BJ (cell line): ENCODE data around the gene C15orf39. TPM values are rescaled to one million over a fixed set of nuclear protein-coding genes. Genes with fewer than 3 reads are reported as not detected.

Experiments
- CTCF ChIA-PET: fragments of 350-600 bp; formaldehyde crosslinking; extraction: SDS; loops from one replicate; lab custom pipeline; 2021; ENCODE audit warnings: antibody characterized with exemption, inconsistent platforms; lab: Yijun Ruan, JAX
- POLR2A ChIA-PET: fragments of 300-600 bp; sonication (Branson Sonifier 250); formaldehyde crosslinking; extraction: SDS; loops from one replicate; lab custom pipeline; 2021; ENCODE audit warnings: antibody characterized with exemption; lab: Charles Lee
- DNase-seq: peaks from one replicate; pipeline ENCODE4 v3.0.0-alpha.2; 2011; ENCODE audit warnings: low read depth
- H3K27me3 ChIP-seq: 2 replicates; pipeline ENCODE4 v1.6.0; 2011; ENCODE audit warnings: low read length; ENCODE audit not compliant: control insufficient read depth, insufficient read depth
- H3K36me3 ChIP-seq: 2 replicates; pipeline ENCODE4 v1.5.1; 2011; ENCODE audit warnings: low read length; ENCODE audit not compliant: control insufficient read depth, insufficient read depth
- H3K4me3 ChIP-seq: 2 replicates; pipeline ENCODE4 v1.5.1; 2011; ENCODE audit warnings: low read depth, mild to moderate bottlenecking, control low read depth, low read length
- polyA plus RNA-seq: library from polyadenylated mRNA; depleted of rRNA; stranded (reverse); fragments of >200 nt; gene quantifications from 2 replicates; pipeline ENCODE4 v1.2.3, GENCODE V29; 2011
- TF ChIP-seq, protein P1 (sequence below): IDR thresholded peaks from 2 replicates; pipeline ENCODE4 v1.5.1; 2011; ENCODE audit warnings: low read depth, mild to moderate bottlenecking, control low read depth, inconsistent platforms, low read length, moderate library complexity; ENCODE audit not compliant: insufficient read depth

C15orf39 gene
- polyA plus RNA-seq, 1 experiment: 4.5 TPM

DNA sequence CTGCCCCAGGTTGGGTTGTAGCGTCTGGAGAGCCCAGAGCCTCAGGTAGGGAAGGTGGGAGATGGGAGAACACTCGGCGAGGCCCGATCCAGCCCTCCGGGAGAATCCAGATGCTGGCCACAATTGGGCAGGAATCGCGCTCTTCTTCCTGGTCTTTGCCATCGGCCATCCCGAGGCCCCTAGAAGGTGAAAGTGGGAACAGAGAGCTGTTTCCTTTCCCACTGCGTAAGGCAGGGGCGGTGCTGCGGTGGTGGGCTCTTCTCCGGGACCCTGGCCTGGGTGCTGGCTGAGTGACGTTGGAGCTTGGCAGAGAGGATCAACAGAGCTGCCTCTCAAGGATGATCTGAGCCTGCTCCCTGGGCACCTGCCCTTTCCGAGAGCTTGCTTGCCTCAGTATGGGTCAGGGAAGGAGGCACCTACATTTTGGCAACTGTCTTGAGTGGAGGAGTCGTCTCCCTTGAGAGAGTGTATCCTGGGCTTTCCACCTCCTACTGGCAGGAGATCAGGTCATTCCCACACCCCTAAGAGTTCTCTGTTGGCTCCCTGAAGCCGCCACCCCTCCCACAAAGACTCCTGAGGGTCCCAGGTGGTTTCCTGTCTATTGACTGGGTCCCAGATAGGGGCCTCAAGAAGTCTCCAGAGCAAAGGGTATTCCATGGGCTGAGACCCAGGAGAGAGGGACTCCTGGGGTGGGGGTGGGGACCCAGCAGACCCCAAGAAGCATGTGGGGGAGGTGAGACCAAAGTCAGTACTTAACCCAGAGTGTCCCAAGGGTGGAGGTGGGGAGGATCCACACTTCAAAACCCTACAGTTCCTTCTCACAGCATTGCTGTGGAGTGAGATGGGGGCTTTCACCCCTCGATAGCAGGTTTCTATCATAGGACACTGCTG lies 1.6 kb downstream of the C15orf39 start:
- TF ChIP-seq, protein P1, sequence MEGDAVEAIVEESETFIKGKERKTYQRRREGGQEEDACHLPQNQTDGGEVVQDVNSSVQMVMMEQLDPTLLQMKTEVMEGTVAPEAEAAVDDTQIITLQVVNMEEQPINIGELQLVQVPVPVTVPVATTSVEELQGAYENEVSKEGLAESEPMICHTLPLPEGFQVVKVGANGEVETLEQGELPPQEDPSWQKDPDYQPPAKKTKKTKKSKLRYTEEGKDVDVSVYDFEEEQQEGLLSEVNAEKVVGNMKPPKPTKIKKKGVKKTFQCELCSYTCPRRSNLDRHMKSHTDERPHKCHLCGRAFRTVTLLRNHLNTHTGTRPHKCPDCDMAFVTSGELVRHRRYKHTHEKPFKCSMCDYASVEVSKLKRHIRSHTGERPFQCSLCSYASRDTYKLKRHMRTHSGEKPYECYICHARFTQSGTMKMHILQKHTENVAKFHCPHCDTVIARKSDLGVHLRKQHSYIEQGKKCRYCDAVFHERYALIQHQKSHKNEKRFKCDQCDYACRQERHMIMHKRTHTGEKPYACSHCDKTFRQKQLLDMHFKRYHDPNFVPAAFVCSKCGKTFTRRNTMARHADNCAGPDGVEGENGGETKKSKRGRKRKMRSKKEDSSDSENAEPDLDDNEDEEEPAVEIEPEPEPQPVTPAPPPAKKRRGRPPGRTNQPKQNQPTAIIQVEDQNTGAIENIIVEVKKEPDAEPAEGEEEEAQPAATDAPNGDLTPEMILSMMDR: no peak
- DNase-seq: no peak
- ChIA-PET CTCF (interaction anchor here (1.0 to 14.6 kb wide), 8 partner anchors 17 to 175 kb away, joined by 3 to 237 read pairs (median 4); partner anchors contain the start of gene PPCDC), POLR2A (no interaction called here)
- H3K27me3 ChIP-seq: peaks cover 12% of the 10 kb centered on the region
- peak overlapping the region; percentile 95 for H3K4me3 ChIP-seq
- H3K36me3 ChIP-seq: peaks cover 15% of the 10 kb centered on the region

GRCh38 chr15:75203908-75204263 lies 2.2 kb downstream of the C15orf39 start:
- H3K27me3 ChIP-seq: peaks cover 12% of the 10 kb centered on the region
- ChIA-PET POLR2A (interaction anchor here (0.9 kb wide), 1 partner anchor 174 kb away, joined by 7 read pairs; no protein-coding TSS in a partner anchor), CTCF (interaction anchor here (0.6 to 14.6 kb wide), 13 partner anchors 9 to 176 kb away, joined by 3 to 237 read pairs (median 3); partner anchors contain the start of gene PPCDC)
- no peak overlapping the region for H3K4me3 ChIP-seq
- DNase-seq: no peak
- TF ChIP-seq, protein P1: no peak
- H3K36me3 ChIP-seq: peaks cover 20% of the 10 kb centered on the region

GRCh38 chr15:75204340-75205063 lies 2.8 kb downstream of the C15orf39 start:
- ChIA-PET CTCF (interaction anchor here (0.6 to 14.6 kb wide), 13 partner anchors 10 to 177 kb away, joined by 3 to 237 read pairs (median 3); partner anchors contain the start of gene PPCDC), POLR2A (interaction anchor here (0.9 kb wide), 1 partner anchor 175 kb away, joined by 7 read pairs; no protein-coding TSS in a partner anchor)
- peaks cover 8% of the 10 kb centered on the region for H3K27me3 ChIP-seq

DNA sequence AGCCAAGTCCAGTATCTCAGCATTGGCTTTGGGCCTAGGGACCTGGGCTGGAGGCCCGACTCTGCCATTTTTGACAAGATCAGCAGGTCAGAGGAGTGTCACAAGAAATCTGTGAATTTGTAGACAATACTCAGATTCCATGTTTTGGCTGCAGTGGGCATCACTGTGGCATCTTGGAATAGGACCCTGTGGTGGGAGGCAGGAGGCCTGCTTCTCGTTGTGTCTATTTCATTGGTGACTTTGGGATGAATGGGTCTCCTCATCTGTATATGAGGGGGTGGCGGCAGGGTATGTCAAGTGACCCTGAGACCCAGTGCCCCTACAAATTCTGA lies 3.3 kb downstream of the C15orf39 start:
- TF ChIP-seq, protein P1: no peak

More at GRCh38 chr15:75204340-75205063, 2.8 kb downstream of the C15orf39 start:
- DNase-seq: peak; percentile 42
- Histone ChIP-seq H3K4me3 (no peak overlapping the region), H3K36me3 (peaks cover 26% of the 10 kb centered on the region)
- TF ChIP-seq, protein P1: peak; percentile 99

More for the DNA sequence above, 3.3 kb downstream of the C15orf39 start:
- Histone ChIP-seq H3K27me3 (peaks cover 5% of the 10 kb centered on the region), H3K36me3 (peaks cover 29% of the 10 kb centered on the region), H3K4me3 (no peak overlapping the region)
- CTCF ChIA-PET: interaction anchor here (1.2 to 14.6 kb wide), 8 partner anchors 10 to 177 kb away, joined by 3 to 237 read pairs (median 4); partner anchors contain the start of gene PPCDC
- no peak for DNase-seq
- POLR2A ChIA-PET: no interaction called here
